Measurements from ENCODE around the gene TSC22D2. TPM values are rescaled to one million over a fixed set of nuclear protein-coding genes. Genes with fewer than 3 reads are reported as not detected.

The TSC22D2 gene
- polyA plus RNA-seq, 6 donors from 2014 or later = 11.0 to 16.4 (median 14.0) TPM

DNA sequence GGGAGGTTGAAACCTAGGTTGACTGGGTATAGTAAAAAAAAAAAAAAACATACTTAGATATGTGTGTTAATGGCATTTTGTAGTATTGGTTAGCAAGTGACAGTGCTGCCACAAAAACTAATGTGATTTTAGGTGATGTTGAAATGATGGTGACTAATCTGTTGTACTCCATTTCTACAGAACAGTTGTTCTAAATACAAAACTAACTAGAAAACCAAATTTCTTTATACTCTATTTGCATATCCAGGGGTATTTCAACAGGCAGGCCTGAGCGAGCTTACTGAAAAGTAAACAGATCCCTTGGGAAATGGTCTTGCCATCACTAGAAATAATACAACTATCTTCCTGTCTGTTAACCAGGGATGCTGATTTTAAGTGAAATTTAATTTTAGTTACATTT is 20.5 kb downstream of the TSC22D2 start:
- Mint-ChIP-seq H3K9me3 (no peaks in the 10 kb centered on the region), H3K4me3 (peak overlapping the region in 1 of 8 donors; percentile 1), H3K4me1 (peaks cover 48 to 63% (median 59%) of the 10 kb centered on the region in 3 donors), H3K36me3 (no peaks in the 10 kb centered on the region), H3K27ac (peak overlapping the region in 3 of 6 donors; percentile 0 to 47 (median 14)), H3K27me3 (no peaks in the 10 kb centered on the region)
- DNase-seq (no peak), ATAC-seq (ENCODE audit: low read depth in 2 of 2) (peak in 1 of 2 donors; percentile 25)

DNA sequence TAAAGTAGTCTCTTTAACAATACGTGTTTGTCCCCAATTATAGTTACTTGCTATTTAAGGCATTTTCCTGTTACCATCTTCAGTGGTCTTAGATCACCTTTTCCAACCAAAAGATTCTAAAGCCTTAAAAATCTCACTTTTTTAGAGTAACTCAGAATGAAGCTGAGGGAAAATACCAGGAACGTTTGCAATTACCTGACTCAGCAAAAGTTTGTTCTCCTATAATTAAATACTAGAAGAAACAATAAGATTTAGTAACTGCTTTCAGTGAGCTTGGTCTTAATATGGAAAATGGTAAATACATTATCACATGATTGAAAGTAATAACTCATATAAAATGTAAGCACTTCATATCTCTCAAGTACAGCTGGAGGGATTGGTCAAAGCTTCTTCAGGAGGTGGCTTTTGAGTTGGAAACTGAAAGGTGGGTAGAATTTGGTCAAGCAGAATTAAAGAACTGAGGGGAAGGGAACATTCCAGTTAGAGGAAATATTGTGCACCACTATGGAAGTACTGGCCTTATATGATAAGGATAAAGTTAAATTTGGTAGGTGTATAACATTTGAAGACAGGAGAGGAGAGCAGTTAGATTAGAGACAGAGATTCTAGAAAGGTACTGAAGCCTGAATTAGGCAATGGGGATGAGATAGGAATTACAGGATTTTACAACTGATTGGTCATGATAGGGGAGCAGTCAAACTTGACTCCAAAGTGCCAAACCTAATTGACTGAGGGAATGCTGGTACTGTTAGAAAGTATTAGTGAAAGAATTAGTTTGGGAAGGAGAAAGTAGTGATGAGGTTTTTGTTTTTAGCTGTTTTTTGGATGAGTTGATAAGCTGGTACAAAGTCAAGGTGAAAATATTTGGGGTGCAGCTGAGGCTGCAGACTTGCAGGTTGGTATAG is 21.9 kb downstream of the TSC22D2 start:
- no peak for ATAC-seq (ENCODE audit: low read depth in 2 of 2)
- H3K9me3 Mint-ChIP-seq = no peaks in the 10 kb centered on the region
- peak overlapping the region in 4 of 6 donors; percentile 0 to 62 (median 16) for H3K27ac Mint-ChIP-seq
- no peaks in the 10 kb centered on the region for H3K36me3 Mint-ChIP-seq
- H3K4me1 Mint-ChIP-seq = peaks cover 52 to 74% (median 66%) of the 10 kb centered on the region in 3 donors
- H3K4me3 Mint-ChIP-seq = peak overlapping the region in 4 of 8 donors; percentile 0 to 27 (median 12)
- H3K27me3 Mint-ChIP-seq = no peaks in the 10 kb centered on the region
- DNase-seq = no peak

DNA sequence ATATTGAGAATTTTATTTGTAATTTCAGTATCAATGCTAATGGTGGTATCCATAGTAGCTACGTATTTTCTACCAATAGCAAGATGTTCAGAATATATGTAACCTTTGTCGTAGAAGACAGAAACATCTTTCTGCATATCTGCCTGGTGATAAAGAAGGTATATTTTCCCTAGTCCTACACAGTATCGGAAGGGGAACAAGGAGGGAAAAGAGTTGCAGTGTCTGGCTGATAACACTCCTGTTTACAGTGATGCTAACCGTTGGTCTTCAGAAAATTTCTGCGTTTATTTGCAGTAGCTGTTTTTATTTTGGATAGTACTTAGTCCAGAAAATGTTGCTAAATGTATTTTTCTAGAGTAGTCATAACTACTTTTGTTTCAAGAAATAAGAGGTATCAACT is 25.2 kb downstream of the TSC22D2 start:
- no peak for DNase-seq
- no peak for ATAC-seq (ENCODE audit: low read depth in 2 of 2)
- Mint-ChIP-seq H3K27me3 (no peaks in the 10 kb centered on the region), H3K27ac (no peak overlapping the region), H3K36me3 (no peaks in the 10 kb centered on the region), H3K9me3 (no peaks in the 10 kb centered on the region), H3K4me3 (no peak overlapping the region), H3K4me1 (peaks cover 31 to 47% (median 42%) of the 10 kb centered on the region in 3 donors)

DNA sequence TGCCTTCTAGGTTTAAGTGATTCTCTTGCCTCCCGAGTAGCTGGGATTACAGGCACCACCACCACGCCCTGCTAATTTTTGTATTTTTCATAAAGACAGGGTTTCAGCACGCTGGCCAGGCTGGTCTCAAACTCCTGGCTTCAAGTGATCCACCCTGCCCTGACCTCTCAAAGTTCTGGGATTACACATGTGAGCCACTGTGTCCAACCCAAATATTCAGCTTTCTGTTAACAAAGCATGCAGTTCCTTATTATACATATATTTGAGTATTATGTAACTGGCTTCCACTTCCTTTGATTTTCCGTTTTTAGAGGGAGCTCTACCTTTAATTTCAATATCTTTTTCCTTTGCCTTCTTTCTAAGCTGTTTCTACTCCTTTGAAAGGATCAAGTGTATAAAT is 26.1 kb downstream of the TSC22D2 start:
- no peaks in the 10 kb centered on the region for H3K36me3 Mint-ChIP-seq
- H3K4me3 Mint-ChIP-seq = no peak overlapping the region
- H3K27me3 Mint-ChIP-seq = no peaks in the 10 kb centered on the region
- no peak for ATAC-seq (ENCODE audit: low read depth in 2 of 2)
- no peak for DNase-seq
- H3K9me3 Mint-ChIP-seq = no peaks in the 10 kb centered on the region
- peaks cover 24 to 40% (median 33%) of the 10 kb centered on the region in 3 donors for H3K4me1 Mint-ChIP-seq
- no peak overlapping the region for H3K27ac Mint-ChIP-seq

DNA sequence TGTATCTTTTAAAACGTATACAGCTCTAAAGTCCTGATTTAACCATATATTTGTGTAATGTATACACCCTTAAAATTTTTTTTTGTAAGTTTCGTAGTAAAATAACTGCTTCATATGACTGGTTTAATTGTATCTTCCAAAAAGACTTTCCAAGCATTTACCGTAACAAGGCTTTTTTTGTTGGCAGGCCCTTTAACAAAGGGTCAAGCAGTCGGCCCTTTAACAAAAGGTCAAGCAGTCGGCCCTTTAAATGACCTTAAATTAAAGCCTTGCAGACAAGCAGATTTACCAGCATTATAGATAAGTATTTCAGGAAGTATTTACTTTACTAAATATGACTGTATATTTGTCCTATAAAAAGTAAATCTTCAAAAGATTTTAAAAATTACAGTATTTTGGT is 28.1 kb downstream of the TSC22D2 start:
- H3K27me3 Mint-ChIP-seq = no peaks in the 10 kb centered on the region
- no peak for DNase-seq
- ATAC-seq (ENCODE audit: low read depth in 2 of 2) = no peak
- H3K36me3 Mint-ChIP-seq = peaks cover 0 to 7% of the 10 kb centered on the region in 2 donors
- H3K4me3 Mint-ChIP-seq = no peak overlapping the region
- no peak overlapping the region for H3K27ac Mint-ChIP-seq
- peaks cover 14 to 30% (median 16%) of the 10 kb centered on the region in 3 donors for H3K4me1 Mint-ChIP-seq
- no peaks in the 10 kb centered on the region for H3K9me3 Mint-ChIP-seq

DNA sequence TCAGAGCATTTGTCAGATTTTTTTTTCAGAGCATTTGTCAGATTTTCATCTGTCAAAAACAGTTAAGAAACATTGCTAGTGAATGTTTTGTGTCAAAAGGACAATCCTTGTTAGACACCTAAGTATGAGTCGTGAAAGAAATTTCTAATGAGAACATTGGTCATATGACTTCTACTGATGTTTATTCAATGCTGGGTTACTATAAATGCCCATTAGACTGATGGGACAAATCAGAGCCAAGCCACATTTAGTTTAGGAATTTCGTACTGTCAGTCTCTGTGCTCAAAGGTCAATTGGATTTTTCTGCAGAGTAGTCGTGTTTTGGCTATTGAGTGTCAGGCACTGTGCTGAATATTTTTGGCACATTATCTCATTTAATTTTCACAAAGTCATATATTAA is 31.6 kb downstream of the TSC22D2 start:
- Mint-ChIP-seq H3K9me3 (no peaks in the 10 kb centered on the region), H3K27ac (peak overlapping the region in 1 of 6 donors; percentile 21), H3K36me3 (peaks cover 6 to 20% of the 10 kb centered on the region in 2 donors), H3K4me3 (no peak overlapping the region), H3K4me1 (peaks cover 10 to 29% (median 16%) of the 10 kb centered on the region in 3 donors), H3K27me3 (no peaks in the 10 kb centered on the region)
- DNase-seq (no peak), ATAC-seq (ENCODE audit: low read depth in 2 of 2) (no peak)

DNA sequence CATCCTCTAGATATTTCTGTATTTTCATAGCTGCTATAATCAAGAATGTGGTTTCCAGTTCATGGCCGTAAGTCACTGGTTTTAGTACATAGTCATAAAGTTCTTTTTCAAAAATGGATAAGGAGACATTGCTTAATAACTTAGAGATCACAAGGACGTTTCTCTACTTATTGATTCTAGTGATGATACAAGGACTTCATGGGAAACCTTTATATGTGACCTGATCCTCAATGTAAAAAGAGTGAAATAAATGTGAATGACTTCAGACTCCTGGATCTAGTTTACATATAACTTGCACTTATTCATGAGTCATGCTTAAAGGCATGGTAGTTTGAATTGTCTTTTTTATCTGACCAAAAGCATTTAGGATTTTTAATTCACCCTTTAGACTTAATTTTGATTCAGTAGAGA is 35.2 kb downstream of the TSC22D2 start:
- DNase-seq = no peak
- Mint-ChIP-seq H3K27ac (no peak overlapping the region), H3K4me3 (no peak overlapping the region), H3K9me3 (no peaks in the 10 kb centered on the region), H3K27me3 (no peaks in the 10 kb centered on the region), H3K4me1 (peaks cover 19 to 47% (median 30%) of the 10 kb centered on the region in 3 donors), H3K36me3 (peaks cover 6 to 20% of the 10 kb centered on the region in 2 donors)
- no peak for ATAC-seq (ENCODE audit: low read depth in 2 of 2)

DNA sequence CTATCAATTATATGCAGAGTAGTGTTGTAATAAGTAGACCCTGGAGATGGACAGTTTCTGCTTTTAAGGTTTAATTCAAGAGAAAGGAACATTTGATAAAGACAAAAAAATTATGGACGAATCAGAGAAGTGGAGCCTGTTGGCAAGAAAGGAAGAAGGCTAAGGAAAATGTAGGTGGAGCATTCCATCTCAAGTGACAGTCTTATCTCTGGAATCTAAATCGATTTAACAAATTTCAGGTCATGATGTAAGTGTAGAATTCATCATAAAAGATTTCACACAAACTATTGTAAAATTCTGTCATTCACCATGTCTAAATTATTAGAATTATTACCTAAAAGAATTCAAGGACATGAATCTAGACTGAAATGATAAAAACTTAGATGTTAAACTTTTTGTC is 36.3 kb downstream of the TSC22D2 start:
- Mint-ChIP-seq H3K9me3 (no peaks in the 10 kb centered on the region), H3K27me3 (no peaks in the 10 kb centered on the region), H3K4me3 (no peak overlapping the region), H3K4me1 (peaks cover 24 to 53% (median 32%) of the 10 kb centered on the region in 3 donors), H3K27ac (peak overlapping the region in 2 of 6 donors; percentile 40 to 71), H3K36me3 (peaks cover 6 to 20% of the 10 kb centered on the region in 2 donors)
- ATAC-seq (ENCODE audit: low read depth in 2 of 2) (no peak), DNase-seq (no peak)

DNA sequence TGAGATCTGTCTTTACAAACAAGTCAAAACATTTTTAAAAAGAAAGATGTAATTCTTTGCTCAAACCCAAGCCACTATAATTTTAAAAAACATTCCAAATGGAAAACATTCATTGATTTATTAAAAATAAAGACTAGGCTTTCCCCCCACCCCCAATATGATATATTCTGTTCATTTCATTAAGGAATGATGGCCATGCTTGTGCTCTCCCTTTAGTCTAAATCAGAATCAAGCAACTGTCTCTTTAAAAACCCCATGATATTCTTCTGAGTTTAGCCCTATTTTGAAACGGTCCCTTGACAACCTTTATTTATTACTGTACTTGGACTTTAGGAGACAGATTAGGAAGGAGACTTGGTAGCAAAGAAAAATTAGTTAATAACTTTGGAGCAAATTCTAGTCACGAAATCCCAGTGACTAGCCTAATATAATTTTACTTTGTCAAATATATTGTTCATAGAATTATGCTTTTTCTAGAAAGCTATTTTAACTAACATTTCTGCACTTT is 38.4 kb downstream of the TSC22D2 start:
- Mint-ChIP-seq H3K36me3 (peaks cover 6 to 9% of the 10 kb centered on the region in 2 donors), H3K4me1 (peaks cover 25 to 50% (median 32%) of the 10 kb centered on the region in 3 donors)
- no peak for DNase-seq

DNA sequence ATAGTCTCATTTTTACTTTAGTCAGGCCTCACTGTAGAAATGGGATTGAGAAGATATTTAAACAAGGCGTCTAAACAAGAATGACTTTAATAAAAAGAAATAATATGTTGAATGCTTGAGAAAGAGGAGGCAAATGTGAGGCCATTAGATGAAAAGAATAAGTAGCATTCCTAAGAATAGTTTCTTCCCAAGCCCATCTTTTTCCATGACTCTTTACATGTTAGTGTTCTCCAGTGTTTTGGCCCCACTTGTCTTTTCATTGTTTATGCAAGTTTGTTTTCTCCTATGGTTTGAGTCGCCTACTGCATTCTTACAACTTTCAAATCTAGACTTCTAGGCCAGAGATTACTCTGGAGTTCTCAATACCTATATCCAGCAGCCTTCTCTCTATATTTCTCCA is 39.0 kb downstream of the TSC22D2 start:
- peak overlapping the region in 3 of 6 donors; percentile 40 to 72 (median 49) for H3K27ac Mint-ChIP-seq
- peaks cover 2 to 3% of the 10 kb centered on the region in 2 donors for H3K36me3 Mint-ChIP-seq
- no peak overlapping the region for H3K4me3 Mint-ChIP-seq
- no peak for DNase-seq
- no peaks in the 10 kb centered on the region for H3K9me3 Mint-ChIP-seq
- peaks cover 19 to 49% (median 29%) of the 10 kb centered on the region in 3 donors for H3K4me1 Mint-ChIP-seq
- no peaks in the 10 kb centered on the region for H3K27me3 Mint-ChIP-seq
- ATAC-seq (ENCODE audit: low read depth in 2 of 2) = no peak

More for the DNA sequence above, 38.4 kb downstream of the TSC22D2 start:
- no peaks in the 10 kb centered on the region for H3K27me3 Mint-ChIP-seq
- H3K9me3 Mint-ChIP-seq = no peaks in the 10 kb centered on the region
- H3K4me3 Mint-ChIP-seq = no peak overlapping the region
- no peak for ATAC-seq (ENCODE audit: low read depth in 2 of 2)
- peak overlapping the region in 2 of 6 donors; percentile 3 to 39 for H3K27ac Mint-ChIP-seq

DNA sequence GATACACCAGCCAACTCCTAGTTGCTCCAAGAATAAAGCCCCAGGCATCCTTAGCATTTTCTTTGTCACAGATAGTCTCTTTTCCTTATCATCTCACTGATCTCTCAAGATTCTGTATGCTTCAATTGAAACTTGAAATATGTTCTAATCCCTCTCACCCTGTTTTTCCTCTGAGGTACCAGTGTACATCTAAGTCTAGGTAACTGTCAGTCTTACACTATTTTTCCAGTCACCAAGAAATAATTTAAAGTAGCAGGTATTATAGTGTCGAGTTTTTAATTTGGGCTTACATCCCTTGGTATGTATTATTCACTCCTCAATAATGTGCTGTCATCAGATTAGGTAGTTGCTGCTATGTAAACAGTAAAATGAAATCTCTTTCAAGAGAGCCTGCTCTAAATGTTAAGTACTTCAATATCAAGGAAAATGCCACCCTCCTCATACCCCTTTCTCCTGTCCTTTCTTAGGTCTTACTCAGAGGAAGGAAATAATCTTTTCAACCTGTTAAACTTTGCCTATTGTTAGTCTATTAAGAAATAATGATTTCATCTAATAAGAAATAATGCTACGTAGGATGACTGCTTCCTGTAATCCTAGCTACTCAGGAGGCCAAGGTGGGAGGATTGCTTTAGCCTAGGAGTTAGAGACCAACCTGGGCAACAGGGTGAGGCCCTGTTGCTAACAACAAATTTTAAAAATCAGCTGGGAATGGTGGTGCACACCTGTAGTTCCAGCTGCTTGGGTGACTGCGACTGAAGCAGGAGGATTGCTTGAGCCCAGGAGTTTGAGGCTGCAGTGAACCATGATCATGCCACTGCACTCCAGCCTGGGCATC is 39.8 kb downstream of the TSC22D2 start:
- Mint-ChIP-seq H3K4me3 (no peak overlapping the region), H3K27me3 (no peaks in the 10 kb centered on the region), H3K4me1 (peaks cover 18 to 42% (median 26%) of the 10 kb centered on the region in 3 donors), H3K36me3 (no peaks in the 10 kb centered on the region), H3K9me3 (no peaks in the 10 kb centered on the region), H3K27ac (peak overlapping the region; percentile 9 to 77 (median 44))
- DNase-seq (no peak), ATAC-seq (ENCODE audit: low read depth in 2 of 2) (no peak)

DNA sequence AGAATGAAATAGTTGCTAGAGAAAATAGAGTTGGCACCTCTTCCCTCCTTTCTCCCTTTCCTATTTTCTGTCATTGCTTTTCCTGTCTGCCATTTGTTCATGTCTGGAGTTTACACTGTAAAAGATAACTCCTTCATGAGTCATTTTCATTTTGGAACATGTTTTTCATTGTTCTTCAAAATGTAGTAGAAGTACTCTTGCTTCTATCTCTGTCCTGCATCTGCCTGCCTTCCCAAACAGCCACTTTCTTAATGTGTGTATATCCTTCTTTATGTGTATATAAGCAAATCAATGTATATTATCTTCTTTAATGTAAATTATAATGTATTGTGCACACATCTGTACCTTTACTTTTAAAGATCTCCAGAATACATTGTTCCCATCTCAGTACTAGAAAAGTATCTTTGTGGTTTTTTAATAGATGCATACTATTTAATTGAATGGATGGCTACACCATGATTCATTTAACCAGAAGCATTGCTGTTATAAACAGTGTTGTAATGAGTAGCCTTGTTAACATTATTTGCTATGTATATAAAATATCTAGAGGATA is 41.1 kb downstream of the TSC22D2 start:
- H3K27ac Mint-ChIP-seq = peak overlapping the region in 3 of 6 donors; percentile 2 to 63 (median 50)
- H3K4me1 Mint-ChIP-seq = peaks cover 18 to 47% (median 29%) of the 10 kb centered on the region in 3 donors
- no peaks in the 10 kb centered on the region for H3K27me3 Mint-ChIP-seq
- DNase-seq (no peak), ATAC-seq (ENCODE audit: low read depth in 2 of 2) (no peak)
- H3K36me3 Mint-ChIP-seq = no peaks in the 10 kb centered on the region
- H3K4me3 Mint-ChIP-seq = no peak overlapping the region
- H3K9me3 Mint-ChIP-seq = no peaks in the 10 kb centered on the region

DNA sequence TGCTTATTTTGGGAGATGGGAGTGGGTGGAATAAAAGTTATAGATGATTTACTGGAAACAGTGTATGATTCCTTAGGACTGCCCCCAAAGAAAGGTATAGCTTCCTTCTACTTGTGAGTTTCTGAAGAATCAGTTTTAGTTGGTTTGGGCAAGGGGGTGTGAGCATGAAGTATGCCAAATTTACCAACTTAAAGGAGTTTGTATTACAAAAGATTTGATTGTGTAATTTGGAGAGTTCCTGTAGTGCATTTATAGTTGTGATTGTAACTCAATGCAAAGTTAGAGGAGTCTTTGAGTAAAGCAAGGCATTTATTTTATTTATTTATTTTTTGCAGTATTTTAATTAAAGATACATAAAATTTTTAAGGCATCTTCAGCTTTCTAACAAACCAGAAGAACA is 42.8 kb downstream of the TSC22D2 start:
- H3K36me3 Mint-ChIP-seq = no peaks in the 10 kb centered on the region
- H3K4me3 Mint-ChIP-seq = no peak overlapping the region
- H3K27ac Mint-ChIP-seq = peak overlapping the region in 2 of 6 donors; percentile 10 to 60
- ATAC-seq (ENCODE audit: low read depth in 2 of 2) (no peak), DNase-seq (no peak)
- H3K9me3 Mint-ChIP-seq = no peaks in the 10 kb centered on the region
- H3K27me3 Mint-ChIP-seq = no peaks in the 10 kb centered on the region
- peaks cover 18 to 44% (median 29%) of the 10 kb centered on the region in 3 donors for H3K4me1 Mint-ChIP-seq

All from naive B cell (primary cell).